CD14-positive monocyte (primary cell): ENCODE data around the gene IL36RN. TPM values are rescaled to one million over a fixed set of nuclear protein-coding genes. Genes with fewer than 3 reads are reported as not detected.

Source experiments
- DNase-seq, 3 donors: peaks; one replicate each; pipeline ENCODE4 v3.0.0-alpha.2; 2011 to 2022
- H2AFZ ChIP-seq: 2 replicates; pipeline ENCODE4 v1.6.0; 2012; ENCODE audit warnings: mild to moderate bottlenecking, low read depth, low read length, inconsistent platforms; ENCODE audit not compliant: insufficient read depth, poor library complexity, severe bottlenecking
- H3K27ac ChIP-seq, 2 donors: 1 replicate in 1 of 2; 2 replicates in 1 of 2; pipeline ENCODE4 v1.5.1; 2012 to 2013; ENCODE audit warnings: low read length in 2 of 2, control low read depth in 1 of 2, inconsistent platforms in 1 of 2, low read depth in 1 of 2, mild to moderate bottlenecking in 1 of 2
- H3K27me3 ChIP-seq, 2 donors: one replicate each; pipeline versions ENCODE4 v1.6.0 to v1.6.1; 2011 to 2013; ENCODE audit warnings: low read length in 2 of 2; ENCODE audit not compliant: control insufficient read depth in 2 of 2, insufficient read depth in 2 of 2
- H3K36me3 ChIP-seq, 2 donors: replicated peaks in 1 of 2; 1 replicate in 1 of 2; 2 replicates in 1 of 2; pipeline versions ENCODE4 v1.5.1 to v1.6.1; 2012 to 2013; ENCODE audit warnings: low read length in 2 of 2, control low read depth in 1 of 2, inconsistent platforms in 1 of 2, mild to moderate bottlenecking in 1 of 2; ENCODE audit not compliant: insufficient read depth in 2 of 2, control insufficient read depth in 1 of 2
- H3K4me1 ChIP-seq, 2 donors: 1 replicate in 1 of 2; 2 replicates in 1 of 2; pipeline versions ENCODE4 v1.5.1 to v1.6.1; 2012 to 2013; ENCODE audit warnings: low read length in 2 of 2, control low read depth in 1 of 2, inconsistent platforms in 1 of 2, mild to moderate bottlenecking in 1 of 2, moderate library complexity in 1 of 2; ENCODE audit not compliant: insufficient read depth in 2 of 2, control insufficient read depth in 1 of 2
- H3K4me2 ChIP-seq: replicated peaks from 2 replicates; pipeline ENCODE3; 2012; ENCODE audit warnings: low read length, moderate library complexity, mild to moderate bottlenecking; ENCODE audit not compliant: poor library complexity, severe bottlenecking; ENCODE audit errors: extremely low read depth
- H3K4me3 ChIP-seq, 3 experiments: fragments of 200-600 bp in 1 of 3; sonication (generic) in 1 of 3; replicated peaks in 1 of 3; 1 replicate in 2 of 3; 2 replicates in 1 of 3; pipeline ENCODE4 v1.5.1; 2011 to 2013; ENCODE audit warnings: low read length in 3 of 3, mild to moderate bottlenecking in 3 of 3, control low read depth in 2 of 3, low read depth in 2 of 3, inconsistent platforms in 1 of 3, moderate library complexity in 1 of 3
- H3K79me2 ChIP-seq: 2 replicates; pipeline ENCODE4 v1.6.0; 2012; ENCODE audit warnings: mild to moderate bottlenecking, control low read depth, inconsistent platforms, low read length, moderate library complexity; ENCODE audit not compliant: insufficient read depth
- H3K9ac ChIP-seq: 2 replicates; pipeline ENCODE4 v1.6.0; 2017; ENCODE audit warnings: low read length, mild to moderate bottlenecking; ENCODE audit not compliant: insufficient read depth, poor library complexity, severe bottlenecking
- H3K9me3 ChIP-seq, 2 donors: replicated peaks in 1 of 2; 1 replicate in 1 of 2; 2 replicates in 1 of 2; pipeline versions ENCODE4 v1.5.1 to v1.6.1; 2012 to 2013; ENCODE audit warnings: low read length in 2 of 2, control low read depth in 1 of 2; ENCODE audit not compliant: control insufficient read depth in 1 of 2, insufficient read depth in 1 of 2
- H4K20me1 ChIP-seq: 2 replicates; pipeline ENCODE4 v1.6.0; 2012; ENCODE audit warnings: mild to moderate bottlenecking, low read length, control low read depth, moderate library complexity; ENCODE audit not compliant: insufficient read depth
- H3K27ac Mint-ChIP-seq, 7 donors: one replicate each; pipeline ENCODE4 v1.8.0; 2020; ENCODE audit warnings: mild to moderate bottlenecking in 7 of 7, mixed read lengths in 7 of 7, moderate library complexity in 6 of 7, inconsistent platforms in 2 of 7
- H3K27me3 Mint-ChIP-seq, 3 donors: one replicate each; pipeline ENCODE4 v1.8.0; 2021 to 2022; ENCODE audit warnings: low read depth in 3 of 3, mild to moderate bottlenecking in 3 of 3, mixed read lengths in 3 of 3, moderate library complexity in 3 of 3, inconsistent platforms in 1 of 3
- H3K36me3 Mint-ChIP-seq, 2 donors: one replicate each; pipeline ENCODE4 v1.8.0; 2020; ENCODE audit warnings: mixed read lengths in 2 of 2, inconsistent platforms in 1 of 2, mild to moderate bottlenecking in 1 of 2
- H3K4me1 Mint-ChIP-seq: one replicate; pipeline ENCODE4 v1.8.0; 2020; ENCODE audit warnings: mild to moderate bottlenecking, mixed read lengths
- H3K4me3 Mint-ChIP-seq, 2 donors: one replicate each; pipeline ENCODE4 v1.8.0; 2020; ENCODE audit warnings: mild to moderate bottlenecking in 2 of 2, mixed read lengths in 2 of 2, moderate library complexity in 1 of 2
- H3K9me3 Mint-ChIP-seq, 7 donors: one replicate each; pipeline ENCODE4 v1.8.0; 2020 to 2022; ENCODE audit warnings: mixed read lengths in 7 of 7, mild to moderate bottlenecking in 6 of 7, moderate library complexity in 6 of 7, inconsistent platforms in 2 of 7
- CTCF ChIP-seq: fragments of 200-600 bp; IDR thresholded peaks from one replicate; pipeline ENCODE4 v1.8.0; 2022; ENCODE audit warnings: antibody characterized with exemption, mild to moderate bottlenecking
- WGBS: methylation state at CpG from one replicate; pipeline ENCODE4 v1.1.5; 2013; ENCODE audit warnings: missing lambda C conversion rate; ENCODE audit not compliant: insufficient coverage; 5-methylcytosine and 5-hydroxymethylcytosine counted together
- intact Hi-C, 2 donors: fragments of 100-400 bp; cut with micrococcal nuclease; formaldehyde crosslinking; loops; one replicate each; pipeline versions ENCODE4 v1.15.0 to v1.15.1; 2023
- polyA plus RNA-seq, 3 donors: library from polyadenylated mRNA; depleted of rRNA in 1 of 3; unstranded in 2 of 3; stranded (reverse) in 1 of 3; fragments of 300-500 nt in 2 of 3; fragments of >200 nt in 1 of 3; fragmentation: Illumina TruSeq in 2 of 3; gene quantifications; 1 replicate in 2 of 3; 2 replicates in 1 of 3; pipeline ENCODE4 v1.2.3, GENCODE V29; 2012 to 2021

Gene IL36RN
- polyA plus RNA-seq, 3 donors = not detected

- no peaks in the 10 kb centered on the region for H3K4me1 Mint-ChIP-seq
Observed at GRCh38 chr2:113060396-113060795, 1.4 kb downstream of the IL36RN start.

GRCh38 chr2:113060796-113061195 lies 1.8 kb downstream of the IL36RN start:
- Histone ChIP-seq H3K27ac (no peak overlapping the region), H4K20me1 (no peaks in the 10 kb centered on the region), H3K9ac (no peak overlapping the region), H3K4me1 (no peaks in the 10 kb centered on the region), H2AFZ (no peak overlapping the region), H3K4me3 (no peak overlapping the region), H3K27me3 (no peaks in the 10 kb centered on the region), H3K36me3 (no peaks in the 10 kb centered on the region), H3K9me3 (no peaks in the 10 kb centered on the region), H3K4me2 (no peak overlapping the region), H3K79me2 (no peaks in the 10 kb centered on the region)
- Mint-ChIP-seq H3K9me3 (peaks cover 0 to 6% (median 6%) of the 10 kb centered on the region in 7 donors), H3K4me3 (no peak overlapping the region), H3K4me1 (no peaks in the 10 kb centered on the region), H3K27me3 (peaks cover 2 to 5% (median 2%) of the 10 kb centered on the region in 3 donors), H3K36me3 (no peaks in the 10 kb centered on the region), H3K27ac (peak overlapping the region in 1 of 7 donors; percentile 20)
- DNase-seq = no peak
- intact Hi-C loops = no loop called here
- no peak for TF ChIP-seq CTCF
- no CpG with 5 or more reads among the region's 1 CpG for WGBS

More at GRCh38 chr2:113060396-113060795, 1.4 kb downstream of the IL36RN start:
- Mint-ChIP-seq H3K9me3 (peaks cover 2 to 10% (median 9%) of the 10 kb centered on the region in 7 donors), H3K27me3 (peaks cover 2 to 5% (median 2%) of the 10 kb centered on the region in 3 donors), H3K36me3 (no peaks in the 10 kb centered on the region), H3K27ac (no peak overlapping the region), H3K4me3 (no peak overlapping the region)
- Histone ChIP-seq H3K4me2 (no peak overlapping the region), H3K27ac (no peak overlapping the region), H3K4me1 (no peaks in the 10 kb centered on the region), H3K9me3 (no peaks in the 10 kb centered on the region), H3K9ac (no peak overlapping the region), H3K79me2 (no peaks in the 10 kb centered on the region), H3K36me3 (no peaks in the 10 kb centered on the region), H3K27me3 (no peaks in the 10 kb centered on the region), H2AFZ (no peak overlapping the region), H4K20me1 (no peaks in the 10 kb centered on the region), H3K4me3 (no peak overlapping the region)
- intact Hi-C loops = no loop called here
- peak in 1 of 3 donors; percentile 35 for DNase-seq
- TF ChIP-seq CTCF = no peak
- WGBS = 89% methylated on average over 3 of the region's 4 CpGs
